Mucosa of rectum (tissue), 2 donors: ENCODE measurements around the gene PHKA2.

Experiments
- H3K27ac ChIP-seq, 2 donors: one replicate each; pipeline ENCODE4 v1.7.0; 2013; ENCODE audit warnings: inconsistent platforms in 2 of 2, low read depth in 2 of 2, low read length in 2 of 2
- H3K27me3 ChIP-seq, 2 donors: one replicate each; pipeline ENCODE4 v1.7.0; 2013; ENCODE audit warnings: low read length in 2 of 2; ENCODE audit not compliant: control insufficient read depth in 2 of 2, insufficient read depth in 2 of 2
- H3K36me3 ChIP-seq, 2 donors: one replicate each; pipeline ENCODE4 v1.7.0; 2013; ENCODE audit warnings: low read length in 2 of 2; ENCODE audit not compliant: control insufficient read depth in 2 of 2, insufficient read depth in 2 of 2
- H3K4me1 ChIP-seq, 2 donors: one replicate each; pipeline ENCODE4 v1.7.0; 2013; ENCODE audit warnings: low read length in 2 of 2, mild to moderate bottlenecking in 1 of 2; ENCODE audit not compliant: control insufficient read depth in 2 of 2, insufficient read depth in 2 of 2
- H3K4me3 ChIP-seq, 2 donors: one replicate each; pipeline ENCODE4 v1.7.0; 2013; ENCODE audit warnings: low read length in 2 of 2
- H3K9ac ChIP-seq, 2 donors: one replicate each; pipeline ENCODE4 v1.7.0; 2013; ENCODE audit warnings: low read length in 2 of 2, low read depth in 1 of 2, mild to moderate bottlenecking in 1 of 2
- H3K9me3 ChIP-seq, 2 donors: one replicate each; pipeline ENCODE4 v1.7.0; 2013; ENCODE audit warnings: low read length in 2 of 2; ENCODE audit not compliant: control insufficient read depth in 2 of 2
- donor health status: healthy.
- donor health status: Normal muscosa, but diverticular disease.

The PHKA2 gene

GRCh38 chrX:18961686-18962085 lies 22.2 kb downstream of the PHKA2 start:
- Histone ChIP-seq H3K27ac (no peak overlapping the region), H3K9me3 (no peaks in the 10 kb centered on the region), H3K4me3 (no peak overlapping the region), H3K9ac (no peak overlapping the region), H3K27me3 (no peaks in the 10 kb centered on the region), H3K36me3 (no peaks in the 10 kb centered on the region), H3K4me1 (no peaks in the 10 kb centered on the region)

GRCh38 chrX:18956303-18957032 lies 27.4 kb downstream of the PHKA2 start:
- Histone ChIP-seq H3K27me3 (no peaks in the 10 kb centered on the region), H3K36me3 (peaks cover 0 to 3% of the 10 kb centered on the region in 2 donors), H3K9ac (no peak overlapping the region), H3K9me3 (no peaks in the 10 kb centered on the region), H3K4me1 (no peaks in the 10 kb centered on the region), H3K27ac (no peak overlapping the region), H3K4me3 (no peak overlapping the region)

GRCh38 chrX:18955676-18956075 lies 28.2 kb downstream of the PHKA2 start:
- Histone ChIP-seq H3K36me3 (peaks cover 2 to 8% of the 10 kb centered on the region in 2 donors), H3K4me3 (no peak overlapping the region), H3K9me3 (no peaks in the 10 kb centered on the region), H3K27ac (no peak overlapping the region), H3K27me3 (no peaks in the 10 kb centered on the region), H3K4me1 (no peaks in the 10 kb centered on the region), H3K9ac (no peak overlapping the region)

- H3K9ac ChIP-seq: no peak overlapping the region
- H3K4me3 ChIP-seq: no peak overlapping the region
- H3K36me3 ChIP-seq: peaks cover 2 to 11% of the 10 kb centered on the region in 2 donors
- no peaks in the 10 kb centered on the region for H3K9me3 ChIP-seq
- no peaks in the 10 kb centered on the region for H3K27me3 ChIP-seq
- H3K4me1 ChIP-seq: no peaks in the 10 kb centered on the region
- H3K27ac ChIP-seq: no peak overlapping the region
Observed at GRCh38 chrX:18951032-18951431, 32.9 kb downstream of the PHKA2 start.

- Histone ChIP-seq H3K4me1 (no peaks in the 10 kb centered on the region), H3K36me3 (peaks cover 2 to 11% of the 10 kb centered on the region in 2 donors), H3K9ac (no peak overlapping the region), H3K4me3 (no peak overlapping the region), H3K9me3 (no peaks in the 10 kb centered on the region), H3K27me3 (no peaks in the 10 kb centered on the region), H3K27ac (no peak overlapping the region)
Observed at GRCh38 chrX:18949944-18950301, 34.0 kb downstream of the PHKA2 start.

- Histone ChIP-seq H3K9ac (no peak overlapping the region), H3K4me3 (no peak overlapping the region), H3K36me3 (peaks cover 2 to 11% of the 10 kb centered on the region in 2 donors), H3K27me3 (no peaks in the 10 kb centered on the region), H3K9me3 (no peaks in the 10 kb centered on the region), H3K27ac (no peak overlapping the region), H3K4me1 (no peaks in the 10 kb centered on the region)
Observed at GRCh38 chrX:18949291-18949943, 34.5 kb downstream of the PHKA2 start.

GRCh38 chrX:18946611-18947010 lies 37.3 kb downstream of the PHKA2 start:
- no peak overlapping the region for H3K9ac ChIP-seq
- H3K36me3 ChIP-seq: peaks cover 5 to 8% of the 10 kb centered on the region in 2 donors
- H3K27me3 ChIP-seq: no peaks in the 10 kb centered on the region
- no peak overlapping the region for H3K4me3 ChIP-seq
- H3K9me3 ChIP-seq: no peaks in the 10 kb centered on the region
- H3K4me1 ChIP-seq: no peaks in the 10 kb centered on the region
- no peak overlapping the region for H3K27ac ChIP-seq

- Histone ChIP-seq H3K27me3 (no peaks in the 10 kb centered on the region), H3K27ac (no peak overlapping the region), H3K4me3 (no peak overlapping the region), H3K9ac (no peak overlapping the region), H3K9me3 (no peaks in the 10 kb centered on the region), H3K4me1 (no peaks in the 10 kb centered on the region), H3K36me3 (peaks cover 3 to 8% of the 10 kb centered on the region in 2 donors)
Observed at GRCh38 chrX:18946157-18946556, 37.8 kb downstream of the PHKA2 start.

GRCh38 chrX:18945483-18945882 lies 38.4 kb downstream of the PHKA2 start:
- Histone ChIP-seq H3K9me3 (no peaks in the 10 kb centered on the region), H3K36me3 (peaks cover 1 to 3% of the 10 kb centered on the region in 2 donors), H3K4me3 (no peak overlapping the region), H3K27me3 (no peaks in the 10 kb centered on the region), H3K9ac (no peak overlapping the region), H3K4me1 (no peaks in the 10 kb centered on the region), H3K27ac (no peak overlapping the region)

- no peak overlapping the region for H3K27ac ChIP-seq
- H3K9ac ChIP-seq: no peak overlapping the region
- H3K36me3 ChIP-seq: peaks cover 0 to 3% of the 10 kb centered on the region in 2 donors
- no peaks in the 10 kb centered on the region for H3K9me3 ChIP-seq
- no peak overlapping the region for H3K4me3 ChIP-seq
- H3K27me3 ChIP-seq: no peaks in the 10 kb centered on the region
- H3K4me1 ChIP-seq: no peaks in the 10 kb centered on the region
Observed at GRCh38 chrX:18944482-18944881, 39.4 kb downstream of the PHKA2 start.
